Left forelimb (tissue), 1 donor: ENCODE results near the gene PYGO2.
A peak's percentile ranks its signal among the peaks of the same experiment; 100 is the strongest.

ENCODE experiments used
- DNase-seq: peaks from one replicate; pipeline ENCODE4 v3.0.0-alpha.2; 2018; ENCODE audit warnings: low spot score

Gene PYGO2

GRCh38 chr1:154961207-154962155 is at the start of gene PYGO2:
Gene PYGO2 (minus strand): TSS chr1:154961782. CDS start chr1:154961576, 206 bp downstream.
- peak; percentile 92 for DNase-seq

GRCh38 chr1:155011004-155011416 is 49.4 kb upstream of the PYGO2 start:
- DNase-seq: no peak

- no peak for DNase-seq
Observed at GRCh38 chr1:155010211-155010918, 48.8 kb upstream of the PYGO2 start.

GRCh38 chr1:155009742-155010141 is 48.2 kb upstream of the PYGO2 start:
- no peak for DNase-seq

GRCh38 chr1:155009221-155009711 is 47.7 kb upstream of the PYGO2 start:
- DNase-seq: no peak

- no peak for DNase-seq
Observed at GRCh38 chr1:155008015-155008941, 46.7 kb upstream of the PYGO2 start.

GRCh38 chr1:155007251-155007828 is 45.8 kb upstream of the PYGO2 start:
- peak; percentile 60 for DNase-seq

- DNase-seq: no peak
Observed at GRCh38 chr1:155006601-155007101, 45.1 kb upstream of the PYGO2 start.

- DNase-seq: peak; percentile 68
Observed at GRCh38 chr1:155005076-155006011, 43.8 kb upstream of the PYGO2 start.

- peak; percentile 54 for DNase-seq
Observed at GRCh38 chr1:155004352-155005075, 42.9 kb upstream of the PYGO2 start.

- DNase-seq: peak; percentile 71
Observed at GRCh38 chr1:155003766-155004351, 42.3 kb upstream of the PYGO2 start.

- peak; percentile 71 for DNase-seq
Observed at GRCh38 chr1:155003227-155003765, 41.7 kb upstream of the PYGO2 start.

GRCh38 chr1:155002464-155003226 is 41.1 kb upstream of the PYGO2 start, which contains the start of gene ZBTB7B:
Gene ZBTB7B (plus strand): TSS chr1:155002802. CDS start chr1:155014661, 11,859 bp downstream.
- DNase-seq: peak; percentile 77

- peak; percentile 99 for DNase-seq
Observed at GRCh38 chr1:155001675-155002463, 40.3 kb upstream of the PYGO2 start.

- no peak for DNase-seq
Observed at GRCh38 chr1:155001425-155001674, 39.8 kb upstream of the PYGO2 start.

GRCh38 chr1:155000726-155001424 is 39.3 kb upstream of the PYGO2 start:
- peak; percentile 93 for DNase-seq

- DNase-seq: no peak
Observed at GRCh38 chr1:155000411-155000725, 38.8 kb upstream of the PYGO2 start.
